Measurements from ENCODE around the gene HTRA3. TPM values are rescaled to one million over a fixed set of nuclear protein-coding genes. Genes with fewer than 3 reads are reported as not detected.
A peak's percentile ranks its signal among the peaks of the same experiment; 100 is the strongest.

The HTRA3 gene
- total RNA-seq, 2 experiments from 2014 or later = not detected

- peak overlapping the region; percentile 31 for H3K27ac Mint-ChIP-seq
- POLR2A ChIA-PET = interaction anchor here (1.3 kb wide), 1 partner anchor 27 kb away, joined by 5 read pairs; no protein-coding TSS in a partner anchor
- H3K4me1 Mint-ChIP-seq = peaks cover 11% of the 10 kb centered on the region
- peaks cover 6% of the 10 kb centered on the region for H3K36me3 Mint-ChIP-seq (ENCODE audit: low read depth)
- H3K9me3 Mint-ChIP-seq = no peaks in the 10 kb centered on the region
- H3K27me3 Mint-ChIP-seq = no peaks in the 10 kb centered on the region
- peak; percentile 72 for DNase-seq
- CTCF ChIA-PET = interaction anchor here (0.7 to 1.4 kb wide), 3 partner anchors 13 to 52 kb away, joined by 3 to 5 read pairs (median 3); no protein-coding TSS in a partner anchor
- H3K4me3 Mint-ChIP-seq = no peak overlapping the region
These were observed 41.0 kb upstream of the HTRA3 start for GRCh38 chr4:8228319-8229250.

- H3K4me1 Mint-ChIP-seq = peaks cover 11% of the 10 kb centered on the region
- DNase-seq = no peak
- H3K27ac Mint-ChIP-seq = no peak overlapping the region
- no peaks in the 10 kb centered on the region for H3K9me3 Mint-ChIP-seq
- H3K4me3 Mint-ChIP-seq = no peak overlapping the region
- ChIA-PET POLR2A (interaction anchor here (0.5 to 1.3 kb wide), 2 partner anchors 28 to 39 kb away, joined by 3 to 5 read pairs; no protein-coding TSS in a partner anchor), CTCF (interaction anchor here (0.7 to 1.4 kb wide), 2 partner anchors 13 to 53 kb away, joined by 3 to 5 read pairs; no protein-coding TSS in a partner anchor)
- H3K36me3 Mint-ChIP-seq (ENCODE audit: low read depth) = no peaks in the 10 kb centered on the region
- no peaks in the 10 kb centered on the region for H3K27me3 Mint-ChIP-seq
These were observed 40.1 kb upstream of the HTRA3 start for GRCh38 chr4:8229331-8229975.

- Mint-ChIP-seq H3K27ac (no peak overlapping the region), H3K36me3 (ENCODE audit: low read depth) (peaks cover 2% of the 10 kb centered on the region), H3K4me3 (no peak overlapping the region), H3K27me3 (no peaks in the 10 kb centered on the region), H3K9me3 (no peaks in the 10 kb centered on the region), H3K4me1 (peaks cover 11% of the 10 kb centered on the region)
- no peak for DNase-seq
- ChIA-PET POLR2A (interaction anchor here (0.5 kb wide), 1 partner anchor 38 kb away, joined by 3 read pairs; no protein-coding TSS in a partner anchor), CTCF (interaction anchor here (1.2 kb wide), 1 partner anchor 12 kb away, joined by 7 read pairs; no protein-coding TSS in a partner anchor)
These were observed 39.5 kb upstream of the HTRA3 start for GRCh38 chr4:8230033-8230432.

- Mint-ChIP-seq H3K9me3 (no peaks in the 10 kb centered on the region), H3K27ac (no peak overlapping the region), H3K4me3 (no peak overlapping the region), H3K4me1 (peaks cover 11% of the 10 kb centered on the region), H3K27me3 (no peaks in the 10 kb centered on the region), H3K36me3 (ENCODE audit: low read depth) (peaks cover 2% of the 10 kb centered on the region)
- ChIA-PET CTCF (interaction anchor here (1.2 kb wide), 1 partner anchor 11 kb away, joined by 7 read pairs; no protein-coding TSS in a partner anchor), POLR2A (no interaction called here)
- no peak for DNase-seq
These were observed 38.7 kb upstream of the HTRA3 start for GRCh38 chr4:8230891-8231290.

GRCh38 chr4:8231551-8232049 is 38.0 kb upstream of the HTRA3 start:
- peaks cover 2% of the 10 kb centered on the region for H3K36me3 Mint-ChIP-seq (ENCODE audit: low read depth)
- ChIA-PET POLR2A (no interaction called here), CTCF (interaction anchor here (0.8 kb wide), 1 partner anchor 11 kb away, joined by 3 read pairs; no protein-coding TSS in a partner anchor)
- no peak overlapping the region for H3K27ac Mint-ChIP-seq
- peaks cover 11% of the 10 kb centered on the region for H3K4me1 Mint-ChIP-seq
- DNase-seq = no peak
- H3K4me3 Mint-ChIP-seq = no peak overlapping the region
- H3K9me3 Mint-ChIP-seq = no peaks in the 10 kb centered on the region
- H3K27me3 Mint-ChIP-seq = no peaks in the 10 kb centered on the region

- H3K4me1 Mint-ChIP-seq = peaks cover 11% of the 10 kb centered on the region
- no peaks in the 10 kb centered on the region for H3K27me3 Mint-ChIP-seq
- H3K4me3 Mint-ChIP-seq = no peak overlapping the region
- no peaks in the 10 kb centered on the region for H3K9me3 Mint-ChIP-seq
- no peak for DNase-seq
- H3K36me3 Mint-ChIP-seq (ENCODE audit: low read depth) = peaks cover 2% of the 10 kb centered on the region
- H3K27ac Mint-ChIP-seq = no peak overlapping the region
- ChIA-PET POLR2A (no interaction called here), CTCF (no interaction called here)
These were observed 36.8 kb upstream of the HTRA3 start for GRCh38 chr4:8232748-8233147.

- Mint-ChIP-seq H3K27ac (no peak overlapping the region), H3K36me3 (ENCODE audit: low read depth) (peaks cover 2% of the 10 kb centered on the region), H3K9me3 (no peaks in the 10 kb centered on the region), H3K4me1 (peaks cover 5% of the 10 kb centered on the region), H3K4me3 (no peak overlapping the region), H3K27me3 (no peaks in the 10 kb centered on the region)
- ChIA-PET POLR2A (no interaction called here), CTCF (no interaction called here)
- DNase-seq = no peak
These were observed 35.7 kb upstream of the HTRA3 start for GRCh38 chr4:8233672-8234484.

- POLR2A ChIA-PET = no interaction called here
- Mint-ChIP-seq H3K27me3 (no peaks in the 10 kb centered on the region), H3K9me3 (no peaks in the 10 kb centered on the region), H3K4me3 (no peak overlapping the region), H3K4me1 (peaks cover 2% of the 10 kb centered on the region), H3K27ac (no peak overlapping the region), H3K36me3 (ENCODE audit: low read depth) (peaks cover 2% of the 10 kb centered on the region)
- CTCF ChIA-PET = no interaction called here
- DNase-seq = no peak
These were observed 34.8 kb upstream of the HTRA3 start for GRCh38 chr4:8234715-8235114.

GRCh38 chr4:8235224-8235623 is 34.3 kb upstream of the HTRA3 start:
- ChIA-PET CTCF (no interaction called here), POLR2A (no interaction called here)
- Mint-ChIP-seq H3K27me3 (no peaks in the 10 kb centered on the region), H3K36me3 (ENCODE audit: low read depth) (peaks cover 2% of the 10 kb centered on the region), H3K4me3 (no peak overlapping the region), H3K4me1 (peaks cover 2% of the 10 kb centered on the region), H3K27ac (no peak overlapping the region), H3K9me3 (no peaks in the 10 kb centered on the region)
- DNase-seq = no peak

GRCh38 chr4:8235686-8236085 is 33.9 kb upstream of the HTRA3 start:
- CTCF ChIA-PET = no interaction called here
- Mint-ChIP-seq H3K27me3 (no peaks in the 10 kb centered on the region), H3K36me3 (ENCODE audit: low read depth) (peaks cover 2% of the 10 kb centered on the region), H3K4me3 (no peak overlapping the region), H3K4me1 (no peaks in the 10 kb centered on the region), H3K9me3 (no peaks in the 10 kb centered on the region), H3K27ac (no peak overlapping the region)
- no peak for DNase-seq
- POLR2A ChIA-PET = no interaction called here

GRCh38 chr4:8236106-8236919 is 33.2 kb upstream of the HTRA3 start:
- POLR2A ChIA-PET = no interaction called here
- no peaks in the 10 kb centered on the region for H3K27me3 Mint-ChIP-seq
- no peak for DNase-seq
- H3K4me1 Mint-ChIP-seq = no peaks in the 10 kb centered on the region
- H3K4me3 Mint-ChIP-seq = no peak overlapping the region
- peaks cover 2% of the 10 kb centered on the region for H3K36me3 Mint-ChIP-seq (ENCODE audit: low read depth)
- no peak overlapping the region for H3K27ac Mint-ChIP-seq
- CTCF ChIA-PET = no interaction called here
- H3K9me3 Mint-ChIP-seq = no peaks in the 10 kb centered on the region

GRCh38 chr4:8236920-8237195 is 32.7 kb upstream of the HTRA3 start:
- DNase-seq = no peak
- Mint-ChIP-seq H3K9me3 (no peaks in the 10 kb centered on the region), H3K27ac (no peak overlapping the region), H3K4me3 (no peak overlapping the region), H3K27me3 (no peaks in the 10 kb centered on the region), H3K36me3 (ENCODE audit: low read depth) (peaks cover 2% of the 10 kb centered on the region), H3K4me1 (no peaks in the 10 kb centered on the region)
- CTCF ChIA-PET = no interaction called here
- POLR2A ChIA-PET = no interaction called here
